ENCODE data around the gene GOLGA1.
"Not testable (repeated sequence)": the region's sequence is repeated elsewhere in the genome, so short reads cannot be mapped to it uniquely, and the experiment has no call there.

The GOLGA1 gene

GRCh38 chr9:124940894-124941678 lies at the start of gene GOLGA1:
GOLGA1 (minus strand) TSS chr9:124941083; CDS start chr9:124938711, 2,372 bp downstream.
- in situ Hi-C loops (cut with MboI; ENCODE audit: low pct_unique_long_range_greater_than_20kb, low sequenced_read_pairs) = no loop called here
- peak; percentile 95 for DNase-seq

GRCh38 chr9:124983698-124984097 lies 42.8 kb upstream of the GOLGA1 start:
- DNase-seq = no peak
- in situ Hi-C loops (cut with MboI; ENCODE audit: low pct_unique_long_range_greater_than_20kb, low sequenced_read_pairs) = no loop called here

- no peak for DNase-seq
- in situ Hi-C loops (cut with MboI; ENCODE audit: low pct_unique_long_range_greater_than_20kb, low sequenced_read_pairs) = no loop called here
Measured at GRCh38 chr9:124980431-124980830, 39.5 kb upstream of the GOLGA1 start.

GRCh38 chr9:124975131-124975530 lies 34.2 kb upstream of the GOLGA1 start:
- DNase-seq = no peak
- in situ Hi-C loops (cut with MboI; ENCODE audit: low pct_unique_long_range_greater_than_20kb, low sequenced_read_pairs) = no loop called here

- DNase-seq = no peak
- in situ Hi-C loops (cut with MboI; ENCODE audit: low pct_unique_long_range_greater_than_20kb, low sequenced_read_pairs) = no loop called here
Measured at GRCh38 chr9:124973807-124974206, 32.9 kb upstream of the GOLGA1 start.

GRCh38 chr9:124972241-124972770 lies 31.4 kb upstream of the GOLGA1 start:
- in situ Hi-C loops (cut with MboI; ENCODE audit: low pct_unique_long_range_greater_than_20kb, low sequenced_read_pairs) = no loop called here
- no peak for DNase-seq

GRCh38 chr9:124969401-124969800 lies 28.5 kb upstream of the GOLGA1 start:
- in situ Hi-C loops (cut with MboI; ENCODE audit: low pct_unique_long_range_greater_than_20kb, low sequenced_read_pairs) = no loop called here
- DNase-seq = no peak

- DNase-seq = no peak
- in situ Hi-C loops (cut with MboI; ENCODE audit: low pct_unique_long_range_greater_than_20kb, low sequenced_read_pairs) = no loop called here
Measured at GRCh38 chr9:124968238-124968637, 27.4 kb upstream of the GOLGA1 start.

GRCh38 chr9:124965775-124966568 lies 25.1 kb upstream of the GOLGA1 start:
- peak; percentile 5 for DNase-seq
- in situ Hi-C loops (cut with MboI; ENCODE audit: low pct_unique_long_range_greater_than_20kb, low sequenced_read_pairs) = not testable (repeated sequence)

- in situ Hi-C loops (cut with MboI; ENCODE audit: low pct_unique_long_range_greater_than_20kb, low sequenced_read_pairs) = no loop called here
- DNase-seq = peak; percentile 12
Measured at GRCh38 chr9:124964604-124965003, 23.7 kb upstream of the GOLGA1 start.

GRCh38 chr9:124964056-124964455 lies 23.2 kb upstream of the GOLGA1 start:
- in situ Hi-C loops (cut with MboI; ENCODE audit: low pct_unique_long_range_greater_than_20kb, low sequenced_read_pairs) = no loop called here
- no peak for DNase-seq

- DNase-seq = no peak
- in situ Hi-C loops (cut with MboI; ENCODE audit: low pct_unique_long_range_greater_than_20kb, low sequenced_read_pairs) = no loop called here
Measured at GRCh38 chr9:124960409-124960752, 19.5 kb upstream of the GOLGA1 start.

GRCh38 chr9:124959671-124960408 lies 19.0 kb upstream of the GOLGA1 start:
- in situ Hi-C loops (cut with MboI; ENCODE audit: low pct_unique_long_range_greater_than_20kb, low sequenced_read_pairs); DNase-seq: not testable (repeated sequence)

- in situ Hi-C loops (cut with MboI; ENCODE audit: low pct_unique_long_range_greater_than_20kb, low sequenced_read_pairs) = no loop called here
- DNase-seq = no peak
Measured at GRCh38 chr9:124954255-124954654, 13.4 kb upstream of the GOLGA1 start.

GRCh38 chr9:124950050-124950718 lies 9.3 kb upstream of the GOLGA1 start:
- in situ Hi-C loops (cut with MboI; ENCODE audit: low pct_unique_long_range_greater_than_20kb, low sequenced_read_pairs) = no loop called here
- DNase-seq = no peak

- in situ Hi-C loops (cut with MboI; ENCODE audit: low pct_unique_long_range_greater_than_20kb, low sequenced_read_pairs) = no loop called here
- no peak for DNase-seq
Measured at GRCh38 chr9:124949387-124949786, 8.5 kb upstream of the GOLGA1 start.

GRCh38 chr9:124947727-124948391 lies 7.0 kb upstream of the GOLGA1 start:
- DNase-seq = no peak
- in situ Hi-C loops (cut with MboI; ENCODE audit: low pct_unique_long_range_greater_than_20kb, low sequenced_read_pairs) = no loop called here

- no peak for DNase-seq
- in situ Hi-C loops (cut with MboI; ENCODE audit: low pct_unique_long_range_greater_than_20kb, low sequenced_read_pairs) = no loop called here
Measured at GRCh38 chr9:124946167-124946566, 5.3 kb upstream of the GOLGA1 start.
